HG03159 (cell line): ENCODE measurements around the gene ATP13A1.
A peak's percentile ranks its signal among the peaks of the same experiment; 100 is the strongest.
"Not testable (repeated sequence)": the region's sequence is repeated elsewhere in the genome, so short reads cannot be mapped to it uniquely, and the experiment has no call there.

Experiments
- ATAC-seq: cut with Tn5 transposase; IDR thresholded peaks from one replicate; pipeline ENCODE4 v1.9.1; 2021; ENCODE audit warnings: mild to moderate bottlenecking, moderate library complexity; ENCODE audit not compliant: unreplicated experiment

The ATP13A1 gene

GRCh38 chr19:19665420-19665948, 2.0 kb upstream of the ATP13A1 start:
- not testable (repeated sequence) for ATAC-seq

GRCh38 chr19:19662871-19663255, 613 bp downstream of the ATP13A1 start:
- no peak for ATAC-seq

GRCh38 chr19:19662344-19662743, 1.1 kb downstream of the ATP13A1 start:
- no peak for ATAC-seq

GRCh38 chr19:19661675-19662251, 1.7 kb downstream of the ATP13A1 start:
- peak; percentile 44 for ATAC-seq

GRCh38 chr19:19661141-19661674, 2.3 kb downstream of the ATP13A1 start:
- no peak for ATAC-seq

GRCh38 chr19:19659646-19660245, 3.7 kb downstream of the ATP13A1 start:
- no peak for ATAC-seq

- ATAC-seq, result no peak
These were observed 6.1 kb downstream of the ATP13A1 start for GRCh38 chr19:19657397-19657783.

- ATAC-seq, result no peak
These were observed 6.8 kb downstream of the ATP13A1 start for GRCh38 chr19:19656451-19657396.

GRCh38 chr19:19655641-19656343, 7.7 kb downstream of the ATP13A1 start:
- ATAC-seq, result no peak

- ATAC-seq, result no peak
These were observed 8.4 kb downstream of the ATP13A1 start for GRCh38 chr19:19655051-19655594.

- ATAC-seq, result no peak
These were observed 9.0 kb downstream of the ATP13A1 start for GRCh38 chr19:19654441-19654840.

GRCh38 chr19:19653597-19654147, 9.8 kb downstream of the ATP13A1 start:
- no peak for ATAC-seq

GRCh38 chr19:19652482-19653295, 10.8 kb downstream of the ATP13A1 start:
- no peak for ATAC-seq

- ATAC-seq, result no peak
These were observed 12.4 kb downstream of the ATP13A1 start for GRCh38 chr19:19651076-19651475.

GRCh38 chr19:19650331-19650730, 13.1 kb downstream of the ATP13A1 start:
- ATAC-seq, result no peak

GRCh38 chr19:19649580-19649995, 13.9 kb downstream of the ATP13A1 start:
- no peak for ATAC-seq

GRCh38 chr19:19649155-19649554, 14.3 kb downstream of the ATP13A1 start:
- ATAC-seq, result no peak

- ATAC-seq, result no peak
These were observed 16.2 kb downstream of the ATP13A1 start for GRCh38 chr19:19647037-19647835.
